Vagina (tissue), 2 donors: ENCODE measurements around the gene MARF1. TPM values are rescaled to one million over a fixed set of nuclear protein-coding genes. Genes with fewer than 3 reads are reported as not detected.
"Not testable (repeated sequence)": the region's sequence is repeated elsewhere in the genome, so short reads cannot be mapped to it uniquely, and the experiment has no call there.

ENCODE experiments used
- DNase-seq, 2 donors: peaks; one replicate each; pipeline ENCODE4 v3.0.0-alpha.2; 2017; ENCODE audit errors: extremely low spot score in 2 of 2
- H3K27ac ChIP-seq: fragments of 200-600 bp; sonication (generic); one replicate; pipeline ENCODE4 v1.5.1; 2019
- H3K27me3 ChIP-seq: fragments of 200-600 bp; sonication (generic); one replicate; pipeline ENCODE4 v1.5.1; 2019
- H3K36me3 ChIP-seq, 2 donors: fragments of 200-600 bp; sonication (generic); one replicate each; pipeline ENCODE4 v1.5.1; 2017 to 2019
- H3K4me1 ChIP-seq: fragments of 200-600 bp; sonication (generic); one replicate; pipeline ENCODE4 v1.5.1; 2019
- H3K4me3 ChIP-seq, 2 donors: fragments of 200-600 bp; sonication (generic); 1 replicate in 1 of 2; 2 replicates in 1 of 2; pipeline ENCODE4 v1.5.1; 2016 to 2019
- H3K9me3 ChIP-seq: fragments of 200-600 bp; sonication (generic); one replicate; pipeline ENCODE4 v1.5.1; 2019
- CTCF ChIP-seq, 3 experiments: fragments of 450-650 bp in 2 of 3; fragments of 200-600 bp in 1 of 3; sonication (generic) in 1 of 3; IDR thresholded peaks; one replicate each; pipeline ENCODE4 v1.5.1; 2017 to 2019; ENCODE audit warnings: antibody characterized with exemption in 3 of 3, mild to moderate bottlenecking in 2 of 3, moderate library complexity in 2 of 3
- POLR2A ChIP-seq, 2 donors: fragments of 450-650 bp; IDR thresholded peaks; one replicate each; pipeline ENCODE4 v1.6.1; 2017; ENCODE audit warnings: antibody characterized with exemption in 2 of 2, mild to moderate bottlenecking in 2 of 2, moderate library complexity in 2 of 2
- POLR2AphosphoS5 ChIP-seq, 2 donors: sonication (generic); formaldehyde crosslinking; IDR thresholded peaks; one replicate each; pipeline ENCODE4 v1.9.0; 2017; ENCODE audit warnings: antibody characterized with exemption in 2 of 2, mild to moderate bottlenecking in 2 of 2, low read depth in 1 of 2; ENCODE audit not compliant: insufficient read depth in 1 of 2
- intact Hi-C: fragments of 100-400 bp; cut with DNase I; formaldehyde crosslinking; loops from one replicate; pipeline ENCODE4 v1.15.1; 2023
- microRNA counts, 2 donors: library from miRNA; unstranded; fragments of <30 nt; microRNA quantifications; one replicate each; lab custom pipeline; 2016 to 2017
- total RNA-seq: library from RNA; depleted of rRNA; stranded (reverse); fragments of >200 nt; gene quantifications from one replicate; pipeline ENCODE4 v1.2.3, GENCODE V29; 2016

The MARF1 gene
- total RNA-seq, 1 donor from 2014 or later: 39.0 TPM

GRCh38 chr16:15548482-15548891 is 94.5 kb downstream of the MARF1 start:
- H3K27ac ChIP-seq: no peak overlapping the region
- DNase-seq: no peak
- H3K4me1 ChIP-seq: peaks cover 15% of the 10 kb centered on the region
- TF ChIP-seq CTCF (IDR thresholded peaks at IDR 0.05) (no peak), POLR2AphosphoS5 (IDR thresholded peaks at IDR 0.05; ENCODE audit: insufficient read depth in 1 of 2, low read depth in 1 of 2) (no peak), POLR2A (IDR thresholded peaks at IDR 0.05) (no peak)
- intact Hi-C loops: no loop called here
- no peaks in the 10 kb centered on the region for H3K36me3 ChIP-seq
- H3K9me3 ChIP-seq: no peaks in the 10 kb centered on the region
- H3K4me3 ChIP-seq: no peak overlapping the region
- H3K27me3 ChIP-seq: no peaks in the 10 kb centered on the region

- peaks cover 3% of the 10 kb centered on the region for H3K9me3 ChIP-seq
- H3K4me3 ChIP-seq: no peak overlapping the region
- no peak overlapping the region for H3K27ac ChIP-seq
- DNase-seq: no peak
- intact Hi-C loops: no loop called here
- no peaks in the 10 kb centered on the region for H3K27me3 ChIP-seq
- H3K36me3 ChIP-seq: no peaks in the 10 kb centered on the region
- H3K4me1 ChIP-seq: peaks cover 15% of the 10 kb centered on the region
- TF ChIP-seq POLR2A (IDR thresholded peaks at IDR 0.05) (no peak), CTCF (IDR thresholded peaks at IDR 0.05) (no peak), POLR2AphosphoS5 (IDR thresholded peaks at IDR 0.05; ENCODE audit: insufficient read depth in 1 of 2, low read depth in 1 of 2) (no peak)
Measured at GRCh38 chr16:15547768-15548096, 95.2 kb downstream of the MARF1 start.

GRCh38 chr16:15547072-15547767 is 95.7 kb downstream of the MARF1 start:
- DNase-seq, H3K36me3 ChIP-seq, intact Hi-C loops, H3K9me3 ChIP-seq, H3K27me3 ChIP-seq, H3K27ac ChIP-seq, H3K4me3 ChIP-seq: not testable (repeated sequence)
- H3K4me1 ChIP-seq: peaks cover 15% of the 10 kb centered on the region

GRCh38 chr16:15545544-15545943 is 97.4 kb downstream of the MARF1 start:
- no peak overlapping the region for H3K4me3 ChIP-seq
- H3K4me1 ChIP-seq: peaks cover 6% of the 10 kb centered on the region
- DNase-seq: no peak
- H3K36me3 ChIP-seq: no peaks in the 10 kb centered on the region
- H3K9me3 ChIP-seq: peaks cover 3% of the 10 kb centered on the region
- H3K27ac ChIP-seq: no peak overlapping the region
- intact Hi-C loops: no loop called here
- TF ChIP-seq CTCF (IDR thresholded peaks at IDR 0.05): no peak
- TF ChIP-seq POLR2A (IDR thresholded peaks at IDR 0.05): no peak
- no peaks in the 10 kb centered on the region for H3K27me3 ChIP-seq

- TF ChIP-seq CTCF (IDR thresholded peaks at IDR 0.05) (no peak), POLR2AphosphoS5 (IDR thresholded peaks at IDR 0.05; ENCODE audit: insufficient read depth in 1 of 2, low read depth in 1 of 2) (no peak), POLR2A (IDR thresholded peaks at IDR 0.05) (no peak)
- H3K36me3 ChIP-seq: no peaks in the 10 kb centered on the region
- no peak overlapping the region for H3K27ac ChIP-seq
- no peaks in the 10 kb centered on the region for H3K27me3 ChIP-seq
- DNase-seq: no peak
- peaks cover 5% of the 10 kb centered on the region for H3K4me1 ChIP-seq
- intact Hi-C loops: no loop called here
- no peak overlapping the region for H3K4me3 ChIP-seq
- peaks cover 3% of the 10 kb centered on the region for H3K9me3 ChIP-seq
Measured at GRCh38 chr16:15544405-15544804, 98.5 kb downstream of the MARF1 start.

MicroRNAs within 50 kb of the gene (microRNA counts, 767-probe panel; counts per million panel counts)
- 238 to 261 counts per million in 2 donors for microRNA hsa-miR-484 (lab: Ali Mortazavi, UCI)

Other genes starting within 250 kb of the MARF1 start
- gene MPV17L, start 247.4 kb downstream of the MARF1 start, total RNA-seq: 4.4 TPM
- 46.9 TPM for gene BMERB1, start 208.6 kb downstream of the MARF1 start, total RNA-seq
- gene NDE1, start 7.1 kb upstream of the MARF1 start, total RNA-seq: 55.0 TPM
- 822 TPM for gene MYH11, start 213.9 kb upstream of the MARF1 start, total RNA-seq
- gene CEP20, start 245.4 kb upstream of the MARF1 start, total RNA-seq: 28.2 TPM